HepG2 (cell line): ENCODE measurements around the gene SIAE. TPM values are rescaled to one million over a fixed set of nuclear protein-coding genes. Genes with fewer than 3 reads are reported as not detected.

ENCODE experiments used
- ATAC-seq: fragments of 200-7000 bp; cut with Tn5 transposase; 3 replicates; pipeline ENCODE4 v1.9.1; 2020; ENCODE audit warnings: mild to moderate bottlenecking, moderate library complexity
- BruUV-seq: library from RNA; stranded (reverse); fragments of 400-500 nt; replicated peaks from 2 replicates; lab custom pipeline; 2021; lab: Mats Ljungman, UMichigan
- CTCF ChIA-PET: fragments of 300-600 bp; formaldehyde crosslinking; extraction: SDS; loops from one replicate; lab custom pipeline; 2021; ENCODE audit warnings: low total read pairs, inconsistent platforms, low intra/inter-chr PET ratio; lab: Yijun Ruan, JAX
- POLR2A ChIA-PET: fragments of 350-600 bp; sonication (Branson Sonifier 250); formaldehyde crosslinking; loops from one replicate; lab custom pipeline; 2020; ENCODE audit warnings: antibody characterized with exemption, inconsistent platforms; lab: Yijun Ruan, JAX
- DNase-seq: peaks from one replicate; pipeline ENCODE4 v3.0.0-alpha.2; 2015; ENCODE audit warnings: low spot score
- FAIRE-seq: peaks from 3 replicates; lab custom pipeline; 2011; peaks lifted over from hg19 to GRCh38; lab: Jason Lieb, UNC
- H2AFZ ChIP-seq: one replicate; pipeline ENCODE4 v1.6.1; 2011; ENCODE audit warnings: low read length, inconsistent platforms
- H3K27ac ChIP-seq: fragments of 300-600 bp; 3 replicates; pipeline ENCODE4 v1.8.0; 2011; ENCODE audit warnings: mixed run types, mild to moderate bottlenecking, mixed read lengths, low read length, inconsistent platforms; ENCODE audit not compliant: insufficient read depth; ENCODE audit errors: extremely low read length
- H3K27me3 ChIP-seq, 2 experiments: fragments of 200-600 bp in 1 of 2; 2 replicates in 1 of 2; 3 replicates in 1 of 2; pipeline versions ENCODE4 v1.6.0 to v1.8.0; 2011; ENCODE audit warnings: low read length in 2 of 2, mild to moderate bottlenecking in 2 of 2, moderate library complexity in 2 of 2, inconsistent platforms in 1 of 2; ENCODE audit not compliant: insufficient read depth in 2 of 2, control insufficient read depth in 1 of 2
- H3K36me3 ChIP-seq, 2 experiments: fragments of 200-600 bp in 1 of 2; replicated peaks in 1 of 2; 2 replicates in 1 of 2; 3 replicates in 1 of 2; pipeline versions ENCODE4 v1.5.1 to v1.8.0; 2011; ENCODE audit warnings: low read length in 2 of 2, inconsistent platforms in 1 of 2; ENCODE audit not compliant: insufficient read depth in 2 of 2, control insufficient read depth in 1 of 2
- H3K4me1 ChIP-seq: 2 replicates; pipeline ENCODE4 v1.5.1; 2012; ENCODE audit warnings: low read length, inconsistent platforms; ENCODE audit not compliant: insufficient read depth
- H3K4me2 ChIP-seq: 2 replicates; pipeline ENCODE4 v1.6.0; 2011; ENCODE audit warnings: low read depth, low read length, inconsistent platforms
- H3K4me3 ChIP-seq, 3 experiments: fragments of 200-600 bp in 1 of 3; sonication (generic), shearing (Covaris generic) in 1 of 3; replicated peaks in 1 of 3; 2 replicates each; pipeline ENCODE4 v1.5.1; 2011 to 2016; ENCODE audit warnings: low read length in 3 of 3, inconsistent platforms in 2 of 3, low read depth in 2 of 3, mild to moderate bottlenecking in 2 of 3, control low read depth in 1 of 3, mixed read lengths in 1 of 3; ENCODE audit not compliant: insufficient read depth in 1 of 3
- H3K79me2 ChIP-seq: one replicate; pipeline ENCODE4 v1.6.1; 2011; ENCODE audit warnings: low read length, inconsistent platforms; ENCODE audit not compliant: insufficient read depth
- H3K9ac ChIP-seq: 2 replicates; pipeline ENCODE4 v1.6.0; 2011; ENCODE audit warnings: mild to moderate bottlenecking, low read depth, low read length, inconsistent platforms; ENCODE audit not compliant: insufficient read depth
- H3K9me3 ChIP-seq: 2 replicates; pipeline ENCODE4 v1.5.1; 2012; ENCODE audit warnings: mild to moderate bottlenecking, low read length
- H4K20me1 ChIP-seq: 2 replicates; pipeline ENCODE4 v1.6.0; 2011; ENCODE audit warnings: inconsistent platforms, mild to moderate bottlenecking, low read length, moderate library complexity; ENCODE audit not compliant: insufficient read depth
- E2F2 ChIP-seq: sonication (generic); formaldehyde crosslinking; IDR thresholded peaks from 2 replicates; pipeline ENCODE4 v1.4.0; 2020; ENCODE audit warnings: missing genetic modification reagents, borderline replicate concordance
- ESRRA ChIP-seq: sonication (generic); formaldehyde crosslinking; IDR thresholded peaks from 2 replicates; pipeline ENCODE4 v1.5.1; 2020; ENCODE audit warnings: mild to moderate bottlenecking, low read depth, missing genetic modification reagents
- MAFF ChIP-seq: IDR thresholded peaks from 2 replicates; pipeline ENCODE4 v1.6.1; 2011; ENCODE audit warnings: low read depth, low read length, improper control_type of control experiment
- MAFK ChIP-seq, 2 experiments: IDR thresholded peaks in 1 of 2; conservative IDR thresholded peaks in 1 of 2; 2 replicates each; pipeline ENCODE4 v1.6.1; 2011; ENCODE audit warnings: improper control_type of control experiment in 2 of 2, low read length in 2 of 2
- PLRG1 ChIP-seq: fragments of 450-650 bp; conservative IDR thresholded peaks from 2 replicates; pipeline ENCODE4 v1.6.1; 2016
- POLR2AphosphoS5 ChIP-seq: IDR thresholded peaks from 2 replicates; pipeline ENCODE4 v1.6.1; 2012; ENCODE audit warnings: low read depth, low read length
- RCOR2 ChIP-seq: IDR thresholded peaks from 2 replicates; pipeline ENCODE4 v1.6.1; 2016; ENCODE audit warnings: missing biosample characterization, missing genetic modification reagents
- SAP130 ChIP-seq: IDR thresholded peaks from 2 replicates; pipeline ENCODE4 v1.6.1; 2016; ENCODE audit warnings: low read depth
- SMC3 ChIP-seq: IDR thresholded peaks from 2 replicates; pipeline ENCODE4 v1.6.1; 2011; ENCODE audit warnings: low read length, improper control_type of control experiment
- STAT5B ChIP-seq: sonication (generic); formaldehyde crosslinking; IDR thresholded peaks from 2 replicates; pipeline ENCODE4 v1.4.0; 2020; ENCODE audit warnings: missing genetic modification reagents
- ZNF24 ChIP-seq: fragments of 450-650 bp; IDR thresholded peaks from 2 replicates; pipeline ENCODE4 v1.6.1; 2017; ENCODE audit warnings: antibody characterized with exemption, mild to moderate bottlenecking
- ZNF282 ChIP-seq: fragments of 450-650 bp; IDR thresholded peaks from 2 replicates; pipeline ENCODE4 v1.6.1; 2018; ENCODE audit not compliant: partially characterized antibody
- ZNF644 ChIP-seq: IDR thresholded peaks from 2 replicates; pipeline ENCODE4 v1.6.1; 2016; ENCODE audit warnings: low read depth
- ZNF646 ChIP-seq: sonication (generic); formaldehyde crosslinking; IDR thresholded peaks from 2 replicates; pipeline ENCODE4 v1.9.0; 2021; ENCODE audit warnings: mild to moderate bottlenecking, missing genetic modification reagents
- WGBS: methylation state at CpG from one replicate; pipeline ENCODE4 v1.1.6; 2017; ENCODE audit warnings: low lambda C conversion rate; 5-methylcytosine and 5-hydroxymethylcytosine counted together
- in situ Hi-C: cut with HindIII; loops from 2 replicates; pipeline ENCODE4 v1.10.0; 2017; ENCODE audit warnings: low pct_unique_long_range_greater_than_20kb; ENCODE audit not compliant: extremely low pct_ligation_motif_present
- intact Hi-C: fragments of 100-400 bp; cut with micrococcal nuclease; formaldehyde crosslinking; loops from one replicate; pipeline ENCODE4 v1.10.0; 2022; ENCODE audit not compliant: unreplicated experiment
- polyA plus RNA-seq, 8 experiments: library from polyadenylated mRNA; depleted of rRNA in 3 of 8; stranded (reverse) in 7 of 8; unstranded in 1 of 8; fragments of >200 nt; fragmentation: Illumina TruSeq in 4 of 8; extraction: Trizol in 4 of 8; gene quantifications; 2 replicates each; pipeline versions ENCODE4 v1.2.1 to v1.2.3, GENCODE V29; 2011 to 2016; ENCODE audit warnings: low read depth in 4 of 8, missing spikeins in 1 of 8, mixed read lengths in 1 of 8; ENCODE audit not compliant: insufficient read depth in 1 of 8
- total RNA-seq, 5 experiments: library from RNA; depleted of rRNA; stranded (reverse); fragments of >200 nt; fragmentation: Illumina TruSeq; extraction: Trizol; gene quantifications; 2 replicates each; pipeline ENCODE4 v1.2.3, GENCODE V29; 2016; ENCODE audit warnings: low read depth in 1 of 5

SIAE gene
- total and polyA plus RNA-seq, 2 of the 13 experiments (the other 11 are each of a cell fraction or from before 2014, with no cell fraction given): 7.0 to 22.4 TPM

GRCh38 chr11:124608147-124608546 lies 65.4 kb downstream of the SIAE start:
- H3K4me2 ChIP-seq: no peak overlapping the region
- TF ChIP-seq ZNF24: no peak
- TF ChIP-seq MAFF: peak; percentile 99
- no peak for TF ChIP-seq ESRRA (CRISPR knock-in tag)
- TF ChIP-seq MAFK (conservative IDR thresholded peaks at IDR 0.05 in 1 of 2, IDR thresholded peaks at IDR 0.05 in 1 of 2; ENCODE audit: low read length in 2 of 2): peak; percentile 98 to 99
- no peak for TF ChIP-seq STAT5B (CRISPR knock-in tag)
- no peak overlapping the region for H3K9ac ChIP-seq
- H3K27me3 ChIP-seq: peaks cover 0 to 6% of the 10 kb centered on the region in 2 experiments; a peak in 2 of 5 replicates
- no peaks in the 10 kb centered on the region for H3K36me3 ChIP-seq
- intact Hi-C loops (no loop called here), in situ Hi-C loops (no loop called here)
- H4K20me1 ChIP-seq: no peaks in the 10 kb centered on the region
- no peak overlapping the region for H2AFZ ChIP-seq
- no peaks in the 10 kb centered on the region for H3K79me2 ChIP-seq
- CTCF ChIA-PET: no interaction called here
- no peak overlapping the region for H3K27ac ChIP-seq
- ATAC-seq: no peak
- H3K4me1 ChIP-seq: no peaks in the 10 kb centered on the region
- POLR2A ChIA-PET: no interaction called here
- no peak for DNase-seq
- H3K4me3 ChIP-seq: no peak overlapping the region
- H3K9me3 ChIP-seq: no peaks in the 10 kb centered on the region
- no peak for FAIRE-seq
- no TSS peak for BruUV-seq

- Histone ChIP-seq H3K4me1 (no peaks in the 10 kb centered on the region), H3K79me2 (no peaks in the 10 kb centered on the region), H3K27ac (no peak overlapping the region), H3K9me3 (no peaks in the 10 kb centered on the region), H3K36me3 (no peaks in the 10 kb centered on the region), H3K4me3 (no peak overlapping the region), H3K9ac (no peak overlapping the region), H3K27me3 (no peaks in the 10 kb centered on the region; a peak in 1 of 5 replicates), H2AFZ (no peak overlapping the region), H3K4me2 (no peak overlapping the region), H4K20me1 (no peaks in the 10 kb centered on the region)
- WGBS: 51% methylated on average over 3 of the region's 3 CpGs
- BruUV-seq: no TSS peak
- intact Hi-C loops (no loop called here), in situ Hi-C loops (no loop called here)
- ChIA-PET CTCF (no interaction called here), POLR2A (no interaction called here)
- DNase-seq (no peak), ATAC-seq (no peak), FAIRE-seq (no peak)
- TF ChIP-seq ZNF644 (CRISPR knock-in tag) (no peak), ZNF646 (CRISPR knock-in tag) (no peak), ZNF282 (no peak), SMC3 (no peak), POLR2AphosphoS5 (no peak), E2F2 (CRISPR knock-in tag) (no peak), SAP130 (CRISPR knock-in tag) (no peak), MAFF (no peak), PLRG1 (no peak), RCOR2 (CRISPR knock-in tag) (no peak)
These were observed 67.8 kb downstream of the SIAE start for GRCh38 chr11:124605719-124606118.
